HEK293 (cell line): Measurements from ENCODE around the gene ZBED5.

Source experiments
- CTCF ChIA-PET: fragments of 350-600 bp; formaldehyde crosslinking; extraction: SDS; loops from one replicate; lab custom pipeline; 2021; ENCODE audit warnings: antibody characterized with exemption; lab: Yijun Ruan, JAX
- POLR2A ChIA-PET: fragments of 300-600 bp; formaldehyde crosslinking; extraction: SDS; loops from one replicate; lab custom pipeline; 2020; ENCODE audit warnings: antibody characterized with exemption, inconsistent platforms; lab: Yijun Ruan, JAX
- H3K27ac ChIP-seq: fragments of 200-500 bp; sonication (Bioruptor generic); 2 replicates; pipeline ENCODE4 v1.5.1; 2014; ENCODE audit warnings: low read depth, low read length, control low read depth, inconsistent platforms; ENCODE audit errors: extremely low read depth
- H3K36me3 ChIP-seq, 2 experiments: fragments of 200-500 bp in 1 of 2; sonication (Bioruptor generic) in 1 of 2; 1 replicate in 1 of 2; 2 replicates in 1 of 2; pipeline ENCODE4 v1.5.1; 2014 to 2017; ENCODE audit warnings: inconsistent platforms in 2 of 2, low read length in 2 of 2; ENCODE audit not compliant: control insufficient read depth in 2 of 2, insufficient read depth in 1 of 2
- H3K4me1 ChIP-seq: fragments of 200-500 bp; sonication (Bioruptor generic); 2 replicates; pipeline ENCODE4 v1.5.1; 2014; ENCODE audit warnings: mild to moderate bottlenecking, low read length, inconsistent platforms; ENCODE audit not compliant: control insufficient read depth, insufficient read depth
- H3K4me3 ChIP-seq: 2 replicates; pipeline ENCODE4 v1.5.1; 2011; ENCODE audit warnings: low read depth, mild to moderate bottlenecking, control low read depth, low read length, moderate library complexity
- H3K9me3 ChIP-seq: fragments of 200-500 bp; sonication (Bioruptor generic); 2 replicates; pipeline ENCODE4 v1.5.1; 2014; ENCODE audit warnings: low read depth, low read length, inconsistent platforms; ENCODE audit not compliant: control insufficient read depth, insufficient read depth
- KLF16 ChIP-seq: fragments of 450-650 bp; formaldehyde crosslinking; IDR thresholded peaks from 2 replicates; pipeline ENCODE4 v1.5.1; 2017; ENCODE audit warnings: missing biosample characterization, missing genetic modification characterization
- OVOL3 ChIP-seq: fragments of 450-650 bp; formaldehyde crosslinking; IDR thresholded peaks from 2 replicates; pipeline ENCODE4 v1.5.1; 2016; ENCODE audit warnings: missing biosample characterization, missing genetic modification characterization
- REPIN1 ChIP-seq: fragments of 450-650 bp; formaldehyde crosslinking; IDR thresholded peaks from 2 replicates; pipeline ENCODE4 v1.5.1; 2017; ENCODE audit warnings: missing biosample characterization, missing genetic modification characterization, low read depth
- SETDB1 ChIP-seq: IDR thresholded peaks from one replicate; pipeline ENCODE4 v1.6.1; 2017; ENCODE audit warnings: mild to moderate bottlenecking, low read length, moderate library complexity, mixed read lengths; ENCODE audit not compliant: insufficient read length
- ZBTB1 ChIP-seq: fragments of 450-650 bp; formaldehyde crosslinking; IDR thresholded peaks from 2 replicates; pipeline ENCODE4 v1.5.1; 2016; ENCODE audit warnings: missing biosample characterization, missing genetic modification characterization
- ZBTB21 ChIP-seq: fragments of 450-650 bp; formaldehyde crosslinking; IDR thresholded peaks from 2 replicates; pipeline ENCODE4 v1.5.1; 2017; ENCODE audit warnings: missing biosample characterization, missing genetic modification characterization
- ZBTB7A ChIP-seq: fragments of 450-650 bp; formaldehyde crosslinking; IDR thresholded peaks from 2 replicates; pipeline ENCODE4 v1.5.1; 2016; ENCODE audit warnings: low read depth, missing biosample characterization, missing genetic modification characterization
- ZIC2 ChIP-seq: fragments of 450-650 bp; formaldehyde crosslinking; IDR thresholded peaks from 2 replicates; pipeline ENCODE4 v1.5.1; 2016; ENCODE audit warnings: missing biosample characterization, missing genetic modification characterization
- ZNF121 ChIP-seq: fragments of 450-650 bp; formaldehyde crosslinking; IDR thresholded peaks from 2 replicates; pipeline ENCODE4 v1.5.1; 2016; ENCODE audit warnings: missing biosample characterization, missing genetic modification characterization
- ZNF2 ChIP-seq: fragments of 450-650 bp; formaldehyde crosslinking; IDR thresholded peaks from 2 replicates; pipeline ENCODE4 v1.5.1; 2016; ENCODE audit warnings: missing biosample characterization, missing genetic modification characterization
- ZNF23 ChIP-seq: fragments of 450-650 bp; formaldehyde crosslinking; IDR thresholded peaks from 2 replicates; pipeline ENCODE4 v1.5.1; 2016; ENCODE audit warnings: missing biosample characterization, missing genetic modification characterization, borderline replicate concordance
- ZNF510 ChIP-seq: fragments of 450-650 bp; formaldehyde crosslinking; IDR thresholded peaks from 2 replicates; pipeline ENCODE4 v1.5.1; 2018; ENCODE audit warnings: mild to moderate bottlenecking, missing genetic modification characterization, missing biosample characterization; ENCODE audit not compliant: insufficient replicate concordance
- ZNF561 ChIP-seq: fragments of 450-650 bp; IDR thresholded peaks from 2 replicates; pipeline ENCODE4 v1.5.1; 2018; ENCODE audit warnings: missing biosample characterization, missing genetic modification characterization, borderline replicate concordance
- ZNF600 ChIP-seq: fragments of 450-650 bp; formaldehyde crosslinking; IDR thresholded peaks from 2 replicates; pipeline ENCODE4 v1.5.1; 2016; ENCODE audit warnings: missing biosample characterization, missing genetic modification characterization
- ZNF707 ChIP-seq: fragments of 450-650 bp; formaldehyde crosslinking; IDR thresholded peaks from 2 replicates; pipeline ENCODE4 v1.5.1; 2016; ENCODE audit warnings: missing biosample characterization, missing genetic modification characterization
- TF ChIP-seq, protein P1 (sequence below): fragments of 450-650 bp; formaldehyde crosslinking; conservative IDR thresholded peaks from 2 replicates; pipeline ENCODE4 v1.5.1; 2016; ENCODE audit warnings: low read depth, missing biosample characterization, missing genetic modification characterization
- TF ChIP-seq, protein P2 (sequence below): fragments of 450-650 bp; formaldehyde crosslinking; IDR thresholded peaks from 2 replicates; pipeline ENCODE4 v1.5.1; 2016; ENCODE audit warnings: missing biosample characterization, missing genetic modification characterization
- TF ChIP-seq, protein P3 (sequence below): fragments of 450-650 bp; formaldehyde crosslinking; IDR thresholded peaks from 2 replicates; pipeline ENCODE4 v1.5.1; 2017; ENCODE audit warnings: missing biosample characterization, missing genetic modification characterization
- TF ChIP-seq, protein P4 (sequence below): fragments of 450-650 bp; formaldehyde crosslinking; IDR thresholded peaks from 2 replicates; pipeline ENCODE4 v1.5.1; 2016; ENCODE audit warnings: missing biosample characterization, missing genetic modification characterization
- TF ChIP-seq, protein P5 (sequence below): fragments of 450-650 bp; formaldehyde crosslinking; IDR thresholded peaks from 2 replicates; pipeline ENCODE4 v1.5.1; 2016; ENCODE audit warnings: missing biosample characterization, missing genetic modification characterization

ZBED5 gene

DNA sequence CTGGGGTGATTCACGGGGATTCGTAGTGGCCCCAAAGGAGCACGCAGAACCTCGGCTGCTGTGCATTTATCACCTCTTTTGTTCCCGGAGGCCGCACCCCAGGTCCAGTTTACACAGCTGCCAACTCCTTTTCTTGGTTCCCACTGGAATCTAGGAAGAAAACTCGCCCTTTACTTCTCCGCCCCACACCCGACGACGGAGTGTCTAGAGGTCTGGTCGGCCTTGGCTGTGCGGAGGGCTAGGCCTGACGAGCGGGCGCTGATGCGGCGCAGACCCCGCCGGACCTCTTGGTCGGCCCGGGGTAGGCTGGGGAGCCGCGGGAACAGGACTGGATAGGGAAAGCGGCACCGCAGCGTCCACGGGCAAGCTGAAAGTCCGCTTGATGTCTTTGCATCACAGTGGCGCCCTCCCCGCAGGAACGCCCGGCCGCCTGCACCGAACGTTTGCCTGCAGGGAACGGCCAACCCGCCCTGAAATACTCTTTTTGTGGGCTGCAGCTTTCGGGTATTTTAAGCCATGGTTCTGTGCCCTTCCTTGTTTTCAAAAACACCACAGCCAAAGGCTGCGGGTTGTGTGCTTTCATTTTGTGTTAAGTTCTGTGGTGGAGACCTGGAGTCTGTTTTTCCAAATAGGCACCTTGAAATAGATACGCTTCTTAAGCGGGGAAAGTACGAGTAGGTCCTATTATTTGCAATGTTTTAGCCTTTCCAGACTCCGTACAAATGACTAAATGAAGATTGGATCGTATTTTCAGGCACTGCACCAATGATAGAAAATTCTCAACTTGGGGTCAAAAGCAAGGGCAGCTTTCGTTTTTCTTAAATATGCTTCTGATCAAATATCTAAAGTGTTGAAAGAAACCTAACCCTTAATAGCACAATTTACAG is 829 bp upstream of the ZBED5 start:
- ChIA-PET POLR2A (interaction anchor here (0.7 to 5.0 kb wide), 25 partner anchors 8 to 169 kb away, joined by 3 to 194 read pairs (median 5); partner anchors contain the start of gene EIF4G2), CTCF (interaction anchor here (0.6 to 4.0 kb wide), 5 partner anchors 15 to 75 kb away, joined by 3 to 16 read pairs (median 4); no protein-coding TSS in a partner anchor)
- no peaks in the 10 kb centered on the region for H3K9me3 ChIP-seq
- peak overlapping the region; percentile 77 for H3K27ac ChIP-seq
- peak overlapping the region; percentile 90 for H3K4me3 ChIP-seq
- H3K4me1 ChIP-seq = no peaks in the 10 kb centered on the region
- H3K36me3 ChIP-seq = peaks cover 9 to 24% of the 10 kb centered on the region in 2 experiments; a peak in 2 of 3 replicates
- TF ChIP-seq ZBTB1 (no peak), REPIN1 (tag by site-specific recombination) (no peak), OVOL3 (tag by site-specific recombination) (no peak), ZBTB7A (tag by site-specific recombination) (no peak), ZBTB21 (tag by site-specific recombination) (no peak), ZNF510 (tag by site-specific recombination) (no peak), ZNF707 (tag by site-specific recombination) (no peak), ZNF561 (no peak), ZIC2 (no peak; the same call in 1 of the 2 replicates), ZNF23 (tag by site-specific recombination) (no peak), ZNF2 (no peak; the same call in 1 of the 2 replicates), ZNF600 (tag by site-specific recombination) (0 out of 2 replicates have a peak, but pooled peaks have one; percentile 67), KLF16 (tag by site-specific recombination) (no peak), SETDB1 (no peak), ZNF121 (0 out of 2 replicates have a peak, but pooled peaks have one; percentile 16)
- TF ChIP-seq, protein P1, sequence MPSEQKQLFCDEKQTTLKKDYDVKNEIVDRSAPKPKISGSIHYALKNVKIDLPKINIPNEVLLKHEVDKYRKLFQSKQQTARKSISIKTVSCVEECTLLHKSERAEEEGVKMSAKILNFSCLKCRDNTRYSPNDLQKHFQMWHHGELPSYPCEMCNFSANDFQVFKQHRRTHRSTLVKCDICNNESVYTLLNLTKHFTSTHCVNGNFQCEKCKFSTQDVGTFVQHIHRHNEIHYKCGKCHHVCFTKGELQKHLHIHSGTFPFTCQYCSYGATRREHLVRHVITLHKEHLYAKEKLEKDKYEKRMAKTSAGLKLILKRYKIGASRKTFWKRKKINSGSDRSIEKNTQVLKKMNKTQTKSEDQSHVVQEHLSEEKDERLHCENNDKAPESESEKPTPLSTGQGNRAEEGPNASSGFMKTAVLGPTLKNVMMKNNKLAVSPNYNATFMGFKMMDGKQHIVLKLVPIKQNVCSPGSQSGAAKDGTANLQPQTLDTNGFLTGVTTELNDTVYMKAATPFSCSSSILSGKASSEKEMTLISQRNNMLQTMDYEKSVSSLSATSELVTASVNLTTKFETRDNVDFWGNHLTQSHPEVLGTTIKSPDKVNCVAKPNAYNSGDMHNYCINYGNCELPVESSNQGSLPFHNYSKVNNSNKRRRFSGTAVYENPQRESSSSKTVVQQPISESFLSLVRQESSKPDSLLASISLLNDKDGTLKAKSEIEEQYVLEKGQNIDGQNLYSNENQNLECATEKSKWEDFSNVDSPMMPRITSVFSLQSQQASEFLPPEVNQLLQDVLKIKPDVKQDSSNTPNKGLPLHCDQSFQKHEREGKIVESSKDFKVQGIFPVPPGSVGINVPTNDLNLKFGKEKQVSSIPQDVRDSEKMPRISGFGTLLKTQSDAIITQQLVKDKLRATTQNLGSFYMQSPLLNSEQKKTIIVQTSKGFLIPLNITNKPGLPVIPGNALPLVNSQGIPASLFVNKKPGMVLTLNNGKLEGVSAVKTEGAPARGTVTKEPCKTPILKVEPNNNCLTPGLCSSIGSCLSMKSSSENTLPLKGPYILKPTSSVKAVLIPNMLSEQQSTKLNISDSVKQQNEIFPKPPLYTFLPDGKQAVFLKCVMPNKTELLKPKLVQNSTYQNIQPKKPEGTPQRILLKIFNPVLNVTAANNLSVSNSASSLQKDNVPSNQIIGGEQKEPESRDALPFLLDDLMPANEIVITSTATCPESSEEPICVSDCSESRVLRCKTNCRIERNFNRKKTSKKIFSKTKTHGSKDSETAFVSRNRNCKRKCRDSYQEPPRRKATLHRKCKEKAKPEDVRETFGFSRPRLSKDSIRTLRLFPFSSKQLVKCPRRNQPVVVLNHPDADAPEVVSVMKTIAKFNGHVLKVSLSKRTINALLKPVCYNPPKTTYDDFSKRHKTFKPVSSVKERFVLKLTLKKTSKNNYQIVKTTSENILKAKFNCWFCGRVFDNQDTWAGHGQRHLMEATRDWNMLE (tag by site-specific recombination) = no peak
- TF ChIP-seq, protein P2, sequence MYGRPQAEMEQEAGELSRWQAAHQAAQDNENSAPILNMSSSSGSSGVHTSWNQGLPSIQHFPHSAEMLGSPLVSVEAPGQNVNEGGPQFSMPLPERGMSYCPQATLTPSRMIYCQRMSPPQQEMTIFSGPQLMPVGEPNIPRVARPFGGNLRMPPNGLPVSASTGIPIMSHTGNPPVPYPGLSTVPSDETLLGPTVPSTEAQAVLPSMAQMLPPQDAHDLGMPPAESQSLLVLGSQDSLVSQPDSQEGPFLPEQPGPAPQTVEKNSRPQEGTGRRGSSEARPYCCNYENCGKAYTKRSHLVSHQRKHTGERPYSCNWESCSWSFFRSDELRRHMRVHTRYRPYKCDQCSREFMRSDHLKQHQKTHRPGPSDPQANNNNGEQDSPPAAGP (tag by site-specific recombination) = no peak
- TF ChIP-seq, protein P3, sequence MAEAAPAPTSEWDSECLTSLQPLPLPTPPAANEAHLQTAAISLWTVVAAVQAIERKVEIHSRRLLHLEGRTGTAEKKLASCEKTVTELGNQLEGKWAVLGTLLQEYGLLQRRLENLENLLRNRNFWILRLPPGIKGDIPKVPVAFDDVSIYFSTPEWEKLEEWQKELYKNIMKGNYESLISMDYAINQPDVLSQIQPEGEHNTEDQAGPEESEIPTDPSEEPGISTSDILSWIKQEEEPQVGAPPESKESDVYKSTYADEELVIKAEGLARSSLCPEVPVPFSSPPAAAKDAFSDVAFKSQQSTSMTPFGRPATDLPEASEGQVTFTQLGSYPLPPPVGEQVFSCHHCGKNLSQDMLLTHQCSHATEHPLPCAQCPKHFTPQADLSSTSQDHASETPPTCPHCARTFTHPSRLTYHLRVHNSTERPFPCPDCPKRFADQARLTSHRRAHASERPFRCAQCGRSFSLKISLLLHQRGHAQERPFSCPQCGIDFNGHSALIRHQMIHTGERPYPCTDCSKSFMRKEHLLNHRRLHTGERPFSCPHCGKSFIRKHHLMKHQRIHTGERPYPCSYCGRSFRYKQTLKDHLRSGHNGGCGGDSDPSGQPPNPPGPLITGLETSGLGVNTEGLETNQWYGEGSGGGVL (tag by site-specific recombination) = 0 out of 2 replicates have a peak, but pooled peaks have one; percentile 5
- TF ChIP-seq, protein P4, sequence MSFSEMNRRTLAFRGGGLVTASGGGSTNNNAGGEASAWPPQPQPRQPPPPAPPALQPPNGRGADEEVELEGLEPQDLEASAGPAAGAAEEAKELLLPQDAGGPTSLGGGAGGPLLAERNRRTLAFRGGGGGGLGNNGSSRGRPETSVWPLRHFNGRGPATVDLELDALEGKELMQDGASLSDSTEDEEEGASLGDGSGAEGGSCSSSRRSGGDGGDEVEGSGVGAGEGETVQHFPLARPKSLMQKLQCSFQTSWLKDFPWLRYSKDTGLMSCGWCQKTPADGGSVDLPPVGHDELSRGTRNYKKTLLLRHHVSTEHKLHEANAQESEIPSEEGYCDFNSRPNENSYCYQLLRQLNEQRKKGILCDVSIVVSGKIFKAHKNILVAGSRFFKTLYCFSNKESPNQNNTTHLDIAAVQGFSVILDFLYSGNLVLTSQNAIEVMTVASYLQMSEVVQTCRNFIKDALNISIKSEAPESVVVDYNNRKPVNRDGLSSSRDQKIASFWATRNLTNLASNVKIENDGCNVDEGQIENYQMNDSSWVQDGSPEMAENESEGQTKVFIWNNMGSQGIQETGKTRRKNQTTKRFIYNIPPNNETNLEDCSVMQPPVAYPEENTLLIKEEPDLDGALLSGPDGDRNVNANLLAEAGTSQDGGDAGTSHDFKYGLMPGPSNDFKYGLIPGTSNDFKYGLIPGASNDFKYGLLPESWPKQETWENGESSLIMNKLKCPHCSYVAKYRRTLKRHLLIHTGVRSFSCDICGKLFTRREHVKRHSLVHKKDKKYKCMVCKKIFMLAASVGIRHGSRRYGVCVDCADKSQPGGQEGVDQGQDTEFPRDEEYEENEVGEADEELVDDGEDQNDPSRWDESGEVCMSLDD (tag by site-specific recombination) = 0 out of 2 replicates have a peak, but pooled peaks have one; percentile 19
- TF ChIP-seq, protein P5, sequence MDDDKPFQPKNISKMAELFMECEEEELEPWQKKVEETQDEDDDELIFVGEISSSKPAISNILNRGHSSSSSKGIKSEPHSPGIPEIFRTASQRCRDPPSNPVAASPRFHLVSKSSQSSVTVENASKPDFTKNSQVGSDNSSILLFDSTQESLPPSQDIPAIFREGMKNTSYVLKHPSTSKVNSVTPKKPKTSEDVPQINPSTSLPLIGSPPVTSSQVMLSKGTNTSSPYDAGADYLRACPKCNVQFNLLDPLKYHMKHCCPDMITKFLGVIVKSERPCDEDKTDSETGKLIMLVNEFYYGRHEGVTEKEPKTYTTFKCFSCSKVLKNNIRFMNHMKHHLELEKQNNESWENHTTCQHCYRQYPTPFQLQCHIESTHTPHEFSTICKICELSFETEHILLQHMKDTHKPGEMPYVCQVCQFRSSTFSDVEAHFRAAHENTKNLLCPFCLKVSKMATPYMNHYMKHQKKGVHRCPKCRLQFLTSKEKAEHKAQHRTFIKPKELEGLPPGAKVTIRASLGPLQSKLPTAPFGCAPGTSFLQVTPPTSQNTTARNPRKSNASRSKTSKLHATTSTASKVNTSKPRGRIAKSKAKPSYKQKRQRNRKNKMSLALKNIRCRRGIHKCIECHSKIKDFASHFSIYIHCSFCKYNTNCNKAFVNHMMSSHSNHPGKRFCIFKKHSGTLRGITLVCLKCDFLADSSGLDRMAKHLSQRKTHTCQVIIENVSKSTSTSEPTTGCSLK = no peak
